NT2/D1 (cell line): ENCODE data around the gene PKN2.

Experiments
- SUZ12 ChIP-seq: IDR thresholded peaks from 2 replicates; pipeline ENCODE4 v1.6.1; 2011; ENCODE audit not compliant: insufficient read length, insufficient read depth; ENCODE audit errors: extremely low read depth
- YY1 ChIP-seq: IDR thresholded peaks from 2 replicates; pipeline ENCODE4 v1.6.1; 2011; ENCODE audit not compliant: insufficient read length, insufficient read depth
- ZNF274 ChIP-seq: IDR thresholded peaks from 2 replicates; pipeline ENCODE4 v1.6.1; 2011; ENCODE audit warnings: mild to moderate bottlenecking, low read depth, low read length

DNA sequence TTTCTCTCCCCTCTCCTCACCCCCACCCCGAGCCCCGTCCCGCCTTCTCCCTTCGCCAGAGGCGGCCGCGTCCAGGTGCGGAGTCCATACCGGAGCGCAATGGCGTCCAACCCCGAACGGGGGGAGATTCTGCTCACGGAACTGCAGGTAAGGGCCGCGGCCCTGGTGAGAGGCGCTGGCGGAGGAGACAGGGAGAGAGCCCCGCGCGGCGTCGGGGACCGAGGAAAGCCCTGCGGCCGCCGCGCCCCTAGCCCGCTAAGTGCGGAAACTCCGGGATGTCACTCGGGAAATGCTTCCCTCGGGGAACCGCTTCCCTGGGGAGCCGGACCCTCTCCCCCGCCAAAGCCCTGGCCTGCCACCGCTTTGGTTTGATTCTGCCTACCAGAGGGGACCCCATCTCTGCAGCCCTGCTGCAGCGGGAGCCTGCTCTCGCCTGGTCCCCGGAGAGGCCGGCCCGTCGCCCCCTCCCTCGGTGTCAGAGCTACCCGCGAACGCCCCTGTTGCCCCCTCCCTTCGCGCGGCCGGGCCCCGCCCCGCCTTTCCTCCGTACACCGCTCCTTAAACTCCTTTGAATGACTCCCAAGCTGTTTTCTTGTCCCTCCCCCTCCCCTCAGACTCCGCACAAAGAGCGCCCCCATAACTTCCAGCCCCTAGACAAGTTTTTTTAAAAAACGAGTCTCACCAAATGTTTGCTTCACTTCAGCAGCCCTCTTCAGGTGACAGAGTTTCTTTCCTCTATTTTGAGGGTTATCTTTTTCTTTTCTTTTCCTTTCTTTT, 597 bp downstream of the PKN2 start:
- TF ChIP-seq ZNF274 (no peak), YY1 (peak; percentile 0), SUZ12 (no peak)
